ENCODE measurements around the gene SREK1IP1. TPM values are rescaled to one million over a fixed set of nuclear protein-coding genes. Genes with fewer than 3 reads are reported as not detected.
"Not testable (repeated sequence)": the region's sequence is repeated elsewhere in the genome, so short reads cannot be mapped to it uniquely, and the experiment has no call there.

SREK1IP1 gene
- total RNA-seq, 1 donor from 2014 or later, result 31.7 TPM

- no peak for DNase-seq (ENCODE audit: low spot score)
- H3K4me3 Mint-ChIP-seq, result no peak overlapping the region
- H3K4me1 Mint-ChIP-seq (ENCODE audit: low read depth), result peaks cover 3% of the 10 kb centered on the region
- no peaks in the 10 kb centered on the region for H3K9me3 Mint-ChIP-seq
- H3K27ac Mint-ChIP-seq, result no peak overlapping the region
- H3K36me3 Mint-ChIP-seq (ENCODE audit: low read depth), result no peaks in the 10 kb centered on the region
- intact Hi-C loops (cut with micrococcal nuclease), result loop anchor here (2.0 kb wide), 1 partner anchor 20 kb away; no protein-coding TSS in a partner anchor
- H3K27me3 Mint-ChIP-seq (ENCODE audit: insufficient read depth), result no peaks in the 10 kb centered on the region
Observed at GRCh38 chr5:64758901-64759300, 9.6 kb downstream of the SREK1IP1 start.

GRCh38 chr5:64754066-64754465 lies 14.4 kb downstream of the SREK1IP1 start:
- intact Hi-C loops (cut with micrococcal nuclease), result no loop called here
- DNase-seq (ENCODE audit: low spot score), result no peak
- Mint-ChIP-seq H3K4me3 (no peak overlapping the region), H3K9me3 (no peaks in the 10 kb centered on the region), H3K27ac (no peak overlapping the region), H3K4me1 (ENCODE audit: low read depth) (peaks cover 3% of the 10 kb centered on the region), H3K36me3 (ENCODE audit: low read depth) (peaks cover 3% of the 10 kb centered on the region), H3K27me3 (ENCODE audit: insufficient read depth) (no peaks in the 10 kb centered on the region)

- Mint-ChIP-seq H3K4me1 (ENCODE audit: low read depth) (peaks cover 7% of the 10 kb centered on the region), H3K36me3 (ENCODE audit: low read depth) (peaks cover 3% of the 10 kb centered on the region), H3K9me3 (no peaks in the 10 kb centered on the region), H3K27me3 (ENCODE audit: insufficient read depth) (no peaks in the 10 kb centered on the region), H3K27ac (no peak overlapping the region), H3K4me3 (no peak overlapping the region)
- intact Hi-C loops (cut with micrococcal nuclease), result no loop called here
- DNase-seq (ENCODE audit: low spot score), result no peak
Observed at GRCh38 chr5:64749385-64749784, 19.1 kb downstream of the SREK1IP1 start.

- H3K27ac Mint-ChIP-seq, result no peak overlapping the region
- H3K4me1 Mint-ChIP-seq (ENCODE audit: low read depth), result peaks cover 7% of the 10 kb centered on the region
- no peak overlapping the region for H3K4me3 Mint-ChIP-seq
- peaks cover 1% of the 10 kb centered on the region for H3K36me3 Mint-ChIP-seq (ENCODE audit: low read depth)
- H3K27me3 Mint-ChIP-seq (ENCODE audit: insufficient read depth), result no peaks in the 10 kb centered on the region
- intact Hi-C loops (cut with micrococcal nuclease), result no loop called here
- no peak for DNase-seq (ENCODE audit: low spot score)
- no peaks in the 10 kb centered on the region for H3K9me3 Mint-ChIP-seq
Observed at GRCh38 chr5:64746446-64746845, 22.0 kb downstream of the SREK1IP1 start.

- peaks cover 7% of the 10 kb centered on the region for H3K4me1 Mint-ChIP-seq (ENCODE audit: low read depth)
- no peak overlapping the region for H3K27ac Mint-ChIP-seq
- intact Hi-C loops (cut with micrococcal nuclease), result no loop called here
- H3K9me3 Mint-ChIP-seq, result no peaks in the 10 kb centered on the region
- DNase-seq (ENCODE audit: low spot score), result no peak
- H3K4me3 Mint-ChIP-seq, result no peak overlapping the region
- peaks cover 3% of the 10 kb centered on the region for H3K36me3 Mint-ChIP-seq (ENCODE audit: low read depth)
- H3K27me3 Mint-ChIP-seq (ENCODE audit: insufficient read depth), result no peaks in the 10 kb centered on the region
Observed at GRCh38 chr5:64744914-64745313, 23.6 kb downstream of the SREK1IP1 start.

- Mint-ChIP-seq H3K27me3 (ENCODE audit: insufficient read depth) (no peaks in the 10 kb centered on the region), H3K4me1 (ENCODE audit: low read depth) (peaks cover 7% of the 10 kb centered on the region), H3K36me3 (ENCODE audit: low read depth) (peaks cover 11% of the 10 kb centered on the region), H3K9me3 (no peaks in the 10 kb centered on the region), H3K27ac (no peak overlapping the region), H3K4me3 (no peak overlapping the region)
- intact Hi-C loops (cut with micrococcal nuclease), result no loop called here
- no peak for DNase-seq (ENCODE audit: low spot score)
Observed at GRCh38 chr5:64742821-64743220, 25.7 kb downstream of the SREK1IP1 start.

GRCh38 chr5:64742411-64742810 lies 26.1 kb downstream of the SREK1IP1 start:
- Mint-ChIP-seq H3K4me3 (no peak overlapping the region), H3K27ac (no peak overlapping the region), H3K36me3 (ENCODE audit: low read depth) (peaks cover 13% of the 10 kb centered on the region), H3K9me3 (no peaks in the 10 kb centered on the region), H3K4me1 (ENCODE audit: low read depth) (peaks cover 7% of the 10 kb centered on the region), H3K27me3 (ENCODE audit: insufficient read depth) (no peaks in the 10 kb centered on the region)
- no peak for DNase-seq (ENCODE audit: low spot score)
- intact Hi-C loops (cut with micrococcal nuclease), result no loop called here

GRCh38 chr5:64727150-64727549 lies 41.3 kb downstream of the SREK1IP1 start:
- H3K4me1 Mint-ChIP-seq (ENCODE audit: low read depth), result peaks cover 8% of the 10 kb centered on the region
- no peaks in the 10 kb centered on the region for H3K27me3 Mint-ChIP-seq (ENCODE audit: insufficient read depth)
- peaks cover 22% of the 10 kb centered on the region for H3K36me3 Mint-ChIP-seq (ENCODE audit: low read depth)
- H3K9me3 Mint-ChIP-seq, result no peaks in the 10 kb centered on the region
- H3K4me3 Mint-ChIP-seq, result no peak overlapping the region
- DNase-seq (ENCODE audit: low spot score), result no peak
- intact Hi-C loops (cut with micrococcal nuclease), result no loop called here
- H3K27ac Mint-ChIP-seq, result no peak overlapping the region

GRCh38 chr5:64722588-64722987 lies 45.9 kb downstream of the SREK1IP1 start:
- no peak overlapping the region for H3K4me3 Mint-ChIP-seq
- peaks cover 16% of the 10 kb centered on the region for H3K36me3 Mint-ChIP-seq (ENCODE audit: low read depth)
- peaks cover 8% of the 10 kb centered on the region for H3K4me1 Mint-ChIP-seq (ENCODE audit: low read depth)

GRCh38 chr5:64714495-64714894 lies 54.0 kb downstream of the SREK1IP1 start:
- H3K36me3 Mint-ChIP-seq (ENCODE audit: low read depth); H3K9me3 Mint-ChIP-seq; DNase-seq (ENCODE audit: low spot score); H3K4me1 Mint-ChIP-seq (ENCODE audit: low read depth); H3K27ac Mint-ChIP-seq; H3K4me3 Mint-ChIP-seq; H3K27me3 Mint-ChIP-seq (ENCODE audit: insufficient read depth); intact Hi-C loops (cut with micrococcal nuclease): not testable (repeated sequence)

More at GRCh38 chr5:64722588-64722987, 45.9 kb downstream of the SREK1IP1 start:
- no peak for DNase-seq (ENCODE audit: low spot score)
- H3K27me3 Mint-ChIP-seq (ENCODE audit: insufficient read depth), result no peaks in the 10 kb centered on the region
- intact Hi-C loops (cut with micrococcal nuclease), result no loop called here
- H3K27ac Mint-ChIP-seq, result no peak overlapping the region
- no peaks in the 10 kb centered on the region for H3K9me3 Mint-ChIP-seq

- no peak for DNase-seq (ENCODE audit: low spot score)
- Mint-ChIP-seq H3K4me1 (ENCODE audit: low read depth) (no peaks in the 10 kb centered on the region), H3K4me3 (no peak overlapping the region), H3K27ac (no peak overlapping the region), H3K9me3 (no peaks in the 10 kb centered on the region), H3K27me3 (ENCODE audit: insufficient read depth) (peaks cover 8% of the 10 kb centered on the region), H3K36me3 (ENCODE audit: low read depth) (no peaks in the 10 kb centered on the region)
- intact Hi-C loops (cut with micrococcal nuclease), result no loop called here
Observed at GRCh38 chr5:64707191-64707590, 61.3 kb downstream of the SREK1IP1 start.

- H3K4me3 Mint-ChIP-seq; H3K36me3 Mint-ChIP-seq (ENCODE audit: low read depth); H3K27ac Mint-ChIP-seq; H3K9me3 Mint-ChIP-seq; DNase-seq (ENCODE audit: low spot score); intact Hi-C loops (cut with micrococcal nuclease); H3K4me1 Mint-ChIP-seq (ENCODE audit: low read depth): not testable (repeated sequence)
- peaks cover 10% of the 10 kb centered on the region for H3K27me3 Mint-ChIP-seq (ENCODE audit: insufficient read depth)
Observed at GRCh38 chr5:64706074-64706473, 62.4 kb downstream of the SREK1IP1 start.

- no peak overlapping the region for H3K4me3 Mint-ChIP-seq
- no peak overlapping the region for H3K27ac Mint-ChIP-seq
- no peaks in the 10 kb centered on the region for H3K36me3 Mint-ChIP-seq (ENCODE audit: low read depth)
- intact Hi-C loops (cut with micrococcal nuclease), result no loop called here
- H3K9me3 Mint-ChIP-seq, result peaks cover 8% of the 10 kb centered on the region
- H3K27me3 Mint-ChIP-seq (ENCODE audit: insufficient read depth), result peaks cover 19% of the 10 kb centered on the region
- no peak for DNase-seq (ENCODE audit: low spot score)
- H3K4me1 Mint-ChIP-seq (ENCODE audit: low read depth), result no peaks in the 10 kb centered on the region
Observed at GRCh38 chr5:64700765-64701164, 67.7 kb downstream of the SREK1IP1 start.

- H3K9me3 Mint-ChIP-seq; intact Hi-C loops (cut with micrococcal nuclease); H3K36me3 Mint-ChIP-seq (ENCODE audit: low read depth): not testable (repeated sequence)
Observed at GRCh38 chr5:64696414-64696813, 72.1 kb downstream of the SREK1IP1 start.

More at GRCh38 chr5:64696414-64696813, 72.1 kb downstream of the SREK1IP1 start:
- H3K27me3 Mint-ChIP-seq (ENCODE audit: insufficient read depth), result peaks cover 29% of the 10 kb centered on the region
- not testable (repeated sequence) for H3K4me1 Mint-ChIP-seq (ENCODE audit: low read depth); H3K4me3 Mint-ChIP-seq; DNase-seq (ENCODE audit: low spot score); H3K27ac Mint-ChIP-seq

Measured in activated T-helper 1 cell treated with anti-CD3 and anti-CD28 coated beads, Interleukin-12 subunit alpha, Interleukin-12 subunit beta, Interleukin-2, Interleukin-4 antibody, amounts not matched to agents 30 ng/mL and 10 ng/mL and 1 ng/mL, durations not matched to agents 14 hours and 24 hours and 36 hours (primary cell).